HG03103 (cell line): Measurements from ENCODE around the gene ADAMTS16.

Experiments
- ATAC-seq: cut with Tn5 transposase; IDR thresholded peaks from one replicate; pipeline ENCODE4 v1.9.1; 2021; ENCODE audit warnings: low read depth; ENCODE audit not compliant: unreplicated experiment

ADAMTS16 gene

DNA sequence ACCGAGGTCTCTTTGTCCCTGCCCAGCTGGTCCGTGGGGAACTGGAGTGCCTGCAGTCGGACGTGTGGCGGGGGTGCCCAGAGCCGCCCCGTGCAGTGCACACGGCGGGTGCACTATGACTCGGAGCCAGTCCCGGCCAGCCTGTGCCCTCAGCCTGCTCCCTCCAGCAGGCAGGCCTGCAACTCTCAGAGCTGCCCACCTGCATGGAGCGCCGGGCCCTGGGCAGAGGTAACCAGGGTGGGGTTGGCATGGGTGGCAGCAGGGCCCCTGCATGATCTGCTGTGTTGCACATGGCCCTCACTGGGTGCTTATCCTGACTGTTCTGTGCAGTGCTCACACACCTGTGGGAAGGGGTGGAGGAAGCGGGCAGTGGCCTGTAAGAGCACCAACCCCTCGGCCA, 163.1 kb downstream of the ADAMTS16 start:
- ATAC-seq = no peak

- ATAC-seq = no peak
Observed at GRCh38 chr5:5304361-5305020, 164.4 kb downstream of the ADAMTS16 start.

DNA sequence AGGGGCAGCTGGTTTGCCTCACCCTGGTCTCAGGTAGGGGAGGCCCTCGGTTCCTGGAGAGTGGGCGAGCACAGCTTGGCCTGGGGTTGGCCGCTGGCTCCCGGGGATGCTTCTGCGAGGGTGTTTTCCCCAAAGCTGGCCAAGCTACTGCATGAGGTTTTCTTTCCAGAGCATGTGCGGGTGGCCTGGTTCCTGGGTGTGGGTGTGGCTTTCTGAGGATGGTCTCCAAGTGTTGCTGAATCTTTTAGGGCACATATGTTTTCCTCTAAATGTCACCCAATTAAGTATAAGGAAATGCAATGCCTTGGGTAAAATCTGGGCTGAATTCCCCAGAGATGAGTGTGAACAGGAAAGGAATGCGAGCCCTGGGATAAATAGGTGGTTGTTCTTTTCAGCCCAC, 166.6 kb downstream of the ADAMTS16 start:
- no peak for ATAC-seq

DNA sequence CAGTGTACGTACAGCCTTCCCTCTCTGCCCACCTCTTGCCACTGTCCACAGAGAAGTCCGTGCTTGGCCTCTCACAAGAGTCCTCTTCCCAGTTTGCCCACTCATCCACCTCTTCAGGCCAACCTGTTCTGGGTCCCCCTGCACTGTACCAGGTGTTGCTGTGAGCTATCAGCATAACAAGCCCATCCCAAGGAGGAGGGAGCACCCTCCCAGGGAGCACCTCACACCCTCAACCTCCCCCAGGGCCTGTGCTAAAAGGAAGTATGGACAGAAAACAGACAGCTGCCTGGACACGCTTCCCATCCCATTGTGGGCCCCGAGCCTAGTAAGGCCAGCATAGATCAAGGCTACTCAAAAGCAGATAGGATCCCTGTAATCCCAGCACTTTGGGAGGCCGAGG, 168.2 kb downstream of the ADAMTS16 start:
- no peak for ATAC-seq

- ATAC-seq = no peak
Observed at GRCh38 chr5:5309645-5310044, 169.5 kb downstream of the ADAMTS16 start.

DNA sequence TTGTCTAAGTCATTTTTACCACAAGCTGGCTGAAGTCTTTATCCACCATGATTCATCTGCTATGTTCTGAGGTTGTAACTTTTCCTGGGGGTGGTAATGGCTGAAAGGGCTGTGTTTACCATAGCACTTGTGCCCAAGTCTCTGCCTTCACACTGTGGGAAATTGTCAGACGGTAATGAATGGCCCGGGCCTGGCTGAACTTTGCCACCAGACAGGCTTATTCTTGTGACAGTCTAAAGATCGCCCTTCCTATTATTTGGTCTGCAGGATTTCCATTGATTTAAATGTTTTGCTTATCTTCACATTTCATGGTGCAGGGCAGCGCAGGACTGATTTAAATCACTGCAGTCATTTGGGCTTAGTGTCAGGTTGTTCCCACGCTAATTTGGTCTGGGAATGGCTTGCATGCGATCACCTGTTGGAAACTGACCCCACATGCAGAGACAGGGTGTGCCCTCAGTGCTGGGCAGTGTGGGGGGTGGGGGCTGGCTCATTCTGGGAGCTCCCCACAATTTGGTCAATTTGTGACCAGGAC, 173.0 kb downstream of the ADAMTS16 start:
- no peak for ATAC-seq

GRCh38 chr5:5314166-5314565, 174.0 kb downstream of the ADAMTS16 start:
- no peak for ATAC-seq

DNA sequence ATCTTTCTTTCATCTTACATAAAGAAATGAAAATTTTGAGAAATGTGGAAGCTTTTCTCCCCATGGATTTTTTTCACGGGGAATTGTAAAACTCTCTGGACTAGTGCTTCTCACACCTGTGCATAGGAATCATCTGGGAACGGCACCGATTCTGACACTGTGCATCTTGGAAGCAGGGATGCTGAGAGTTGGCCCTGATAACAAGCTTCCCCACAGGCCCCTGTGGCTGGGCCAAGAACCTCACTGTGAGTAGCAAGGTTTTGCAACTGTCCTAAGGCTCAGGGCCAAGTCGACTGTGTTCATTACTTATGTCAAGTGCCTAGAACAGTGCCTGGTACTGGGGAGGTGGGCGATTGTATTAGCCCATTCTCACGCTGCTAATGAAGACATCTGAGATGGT, 174.5 kb downstream of the ADAMTS16 start:
- no peak for ATAC-seq

DNA sequence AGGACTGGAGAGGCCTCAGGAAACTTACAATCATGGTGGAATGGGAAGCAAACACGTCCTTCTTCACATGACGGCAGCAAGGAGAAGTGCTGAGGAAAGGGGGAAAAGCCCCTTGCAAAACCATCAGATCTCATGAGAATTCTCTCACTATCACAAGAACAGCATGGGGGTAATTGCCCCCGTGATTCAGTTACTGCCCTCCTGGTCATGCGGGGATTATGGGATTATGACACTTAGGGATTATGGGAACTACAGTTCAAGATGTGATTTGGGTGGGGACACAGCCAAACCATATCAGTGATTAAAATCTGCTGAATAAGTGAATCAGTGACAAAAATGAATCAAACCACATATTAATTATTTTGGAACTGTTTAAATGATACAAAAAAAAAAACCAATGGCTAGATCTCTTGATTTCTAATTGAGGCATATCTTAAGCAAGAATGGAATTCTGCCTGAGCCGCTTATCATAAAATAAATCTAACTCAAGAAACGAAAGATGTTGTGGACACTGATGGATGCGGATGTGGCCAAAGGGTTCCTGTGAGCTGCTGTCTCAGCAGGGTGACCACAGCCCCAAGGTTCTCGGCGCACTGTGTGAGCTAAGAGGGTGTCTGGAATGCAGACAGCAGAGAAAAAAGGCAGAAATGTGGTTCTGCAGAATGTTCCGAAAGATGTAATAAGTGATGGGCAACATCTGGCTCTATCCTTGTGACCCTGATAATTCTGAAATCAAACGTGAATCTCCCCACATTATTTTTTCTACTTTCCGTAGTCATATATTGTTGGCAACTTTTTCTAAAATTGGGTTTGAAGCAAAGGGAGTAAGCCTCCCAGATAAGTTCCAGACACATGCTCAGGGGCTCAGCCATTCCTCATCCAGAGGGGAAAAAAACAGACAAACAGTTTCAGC, 175.2 kb downstream of the ADAMTS16 start:
- ATAC-seq = no peak

DNA sequence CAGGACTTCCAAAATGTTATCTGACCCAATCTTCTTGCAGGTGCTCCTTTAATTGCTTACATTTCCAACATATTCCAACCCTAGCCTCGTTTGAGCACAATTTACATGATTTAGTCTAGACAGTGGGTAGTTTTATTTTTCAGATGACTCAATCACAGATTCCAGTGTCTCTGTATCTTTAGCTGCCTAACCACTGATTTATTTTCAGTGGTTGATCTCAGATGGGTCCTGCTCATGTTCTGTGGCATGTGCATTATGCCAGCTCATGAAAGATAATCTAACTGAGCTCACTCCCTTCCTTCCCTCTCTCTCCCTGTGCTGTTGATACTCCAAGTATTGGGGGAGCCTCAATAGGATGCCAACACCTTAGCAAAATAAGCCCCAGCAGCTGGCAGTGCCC, 176.2 kb downstream of the ADAMTS16 start:
- no peak for ATAC-seq

- ATAC-seq = no peak
Observed at GRCh38 chr5:5317976-5318375, 177.8 kb downstream of the ADAMTS16 start.

DNA sequence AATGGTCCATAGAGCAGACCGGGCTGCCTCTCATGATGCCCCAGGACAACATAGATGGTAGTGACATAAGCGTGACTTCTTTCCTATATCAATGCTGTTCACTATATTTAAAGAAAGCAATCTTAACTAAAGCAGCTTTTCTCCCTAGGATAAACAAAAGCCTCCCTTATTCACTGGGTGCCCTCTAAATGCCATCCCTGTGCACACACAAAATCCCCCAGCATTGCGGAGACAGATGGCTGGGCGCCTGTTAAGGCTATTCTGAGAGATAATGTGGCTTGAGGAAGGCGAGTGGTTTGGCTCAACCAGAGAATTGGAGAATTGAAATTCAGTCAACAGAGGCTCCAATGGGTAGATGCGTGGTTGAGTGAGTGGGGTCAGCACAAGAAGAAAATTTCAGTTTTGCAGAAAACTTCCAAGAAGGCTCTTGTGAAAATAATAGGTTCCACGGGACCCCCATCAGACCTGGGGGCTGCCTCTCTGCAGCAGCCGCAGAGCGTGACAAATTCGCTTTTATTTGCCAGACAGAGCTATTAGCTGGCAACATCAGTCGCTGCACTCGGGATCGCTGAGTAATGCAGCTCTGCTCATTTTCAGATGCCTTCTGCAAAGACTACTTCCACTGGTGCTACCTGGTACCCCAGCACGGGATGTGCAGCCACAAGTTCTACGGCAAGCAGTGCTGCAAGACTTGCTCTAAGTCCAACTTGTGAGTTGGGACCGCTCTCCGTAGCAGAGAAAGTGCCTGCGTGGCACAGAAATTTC, 178.5 kb downstream of the ADAMTS16 start:
- ATAC-seq = no peak

- no peak for ATAC-seq
Observed at GRCh38 chr5:5320062-5320805, 180.1 kb downstream of the ADAMTS16 start.

- ATAC-seq = no peak
Observed at GRCh38 chr5:5321137-5321536, 181.0 kb downstream of the ADAMTS16 start.

GRCh38 chr5:5323551-5323950, 183.4 kb downstream of the ADAMTS16 start:
- ATAC-seq = no peak

GRCh38 chr5:5326115-5326758, 186.1 kb downstream of the ADAMTS16 start:
- no peak for ATAC-seq

DNA sequence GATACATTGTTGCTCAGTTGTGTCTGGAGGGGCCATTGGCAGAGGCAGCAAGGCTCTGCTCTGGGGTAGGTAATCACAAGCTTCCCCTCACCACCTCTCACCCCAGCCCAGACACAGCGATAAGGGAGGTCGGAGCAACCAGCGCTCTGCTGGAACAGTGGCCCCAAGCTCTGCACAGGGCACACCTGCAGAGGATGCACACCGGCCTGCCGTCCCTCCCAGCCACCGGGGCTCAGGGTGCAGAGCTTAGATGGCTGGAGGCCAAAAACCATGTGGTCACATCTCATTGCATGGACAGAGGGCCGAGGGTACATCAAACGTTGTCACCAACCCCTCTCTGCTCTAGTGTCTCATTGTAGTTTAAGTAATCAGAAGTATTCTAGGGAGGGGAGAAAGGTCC, 187.0 kb downstream of the ADAMTS16 start:
- no peak for ATAC-seq

DNA sequence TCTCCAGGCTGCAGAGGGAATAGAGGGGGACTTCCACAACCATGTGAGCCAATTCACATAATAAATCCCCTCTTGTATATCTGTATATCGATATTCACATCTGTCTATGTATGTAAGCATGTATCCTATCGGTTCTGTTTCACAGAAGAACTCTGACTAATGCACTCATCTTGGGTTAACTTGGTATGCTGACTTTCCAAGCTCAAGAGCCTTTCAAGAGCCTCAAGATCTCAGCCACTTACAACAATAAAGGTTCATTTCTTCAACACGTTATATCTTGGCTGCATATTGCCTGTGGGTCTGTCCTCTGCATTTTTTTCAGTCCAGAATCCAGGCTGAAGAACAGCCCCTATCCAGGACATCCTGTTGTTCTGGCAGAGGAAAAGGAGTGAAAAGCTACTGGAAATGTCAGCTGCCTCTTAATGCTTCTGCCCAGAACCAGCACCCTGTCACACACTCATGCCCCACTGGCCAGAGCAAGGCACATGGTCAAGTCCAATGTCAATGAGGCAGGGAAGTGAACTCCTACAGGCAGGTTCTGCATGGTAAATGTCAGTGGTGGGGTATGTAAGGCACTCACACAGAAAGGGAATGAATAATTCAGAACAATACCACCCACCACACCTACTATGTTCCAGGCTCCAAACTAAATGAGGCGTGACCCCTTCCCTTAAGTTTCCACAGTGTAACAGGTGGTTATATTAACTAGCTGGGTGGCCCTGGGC, 190.8 kb downstream of the ADAMTS16 start:
- no peak for ATAC-seq

GRCh38 chr5:5331848-5332247, 191.7 kb downstream of the ADAMTS16 start:
- no peak for ATAC-seq
